HG03354 (cell line): ENCODE data around the gene ABLIM2.

Experiments used
- ATAC-seq: cut with Tn5 transposase; IDR thresholded peaks from one replicate; pipeline ENCODE4 v1.9.1; 2021; ENCODE audit warnings: mild to moderate bottlenecking; ENCODE audit not compliant: unreplicated experiment, poor library complexity, severe bottlenecking

ABLIM2 gene

GRCh38 chr4:8060632-8061031 lies 98.0 kb downstream of the ABLIM2 start:
- ATAC-seq: no peak

- ATAC-seq: no peak
Measured at GRCh38 chr4:8058031-8058479, 100.6 kb downstream of the ABLIM2 start.

GRCh38 chr4:8055206-8055605 lies 103.4 kb downstream of the ABLIM2 start:
- no peak for ATAC-seq

GRCh38 chr4:8053688-8054449 lies 104.7 kb downstream of the ABLIM2 start:
- no peak for ATAC-seq

- no peak for ATAC-seq
Measured at GRCh38 chr4:8052160-8052691, 106.4 kb downstream of the ABLIM2 start.

GRCh38 chr4:8051644-8052043 lies 107.0 kb downstream of the ABLIM2 start:
- ATAC-seq: no peak

- ATAC-seq: no peak
Measured at GRCh38 chr4:8050555-8051206, 107.9 kb downstream of the ABLIM2 start.

- no peak for ATAC-seq
Measured at GRCh38 chr4:8050180-8050554, 108.4 kb downstream of the ABLIM2 start.

- no peak for ATAC-seq
Measured at GRCh38 chr4:8048856-8049676, 109.5 kb downstream of the ABLIM2 start.

GRCh38 chr4:8047837-8048678 lies 110.6 kb downstream of the ABLIM2 start:
- no peak for ATAC-seq

- ATAC-seq: no peak
Measured at GRCh38 chr4:8046925-8047541, 111.6 kb downstream of the ABLIM2 start.

GRCh38 chr4:8045909-8046308 lies 112.7 kb downstream of the ABLIM2 start:
- no peak for ATAC-seq

GRCh38 chr4:8044699-8045098 lies 113.9 kb downstream of the ABLIM2 start:
- ATAC-seq: no peak

GRCh38 chr4:8044244-8044643 lies 114.4 kb downstream of the ABLIM2 start:
- ATAC-seq: no peak

GRCh38 chr4:8043596-8043995 lies 115.0 kb downstream of the ABLIM2 start:
- ATAC-seq: no peak

- no peak for ATAC-seq
Measured at GRCh38 chr4:8041868-8042267, 116.7 kb downstream of the ABLIM2 start.

GRCh38 chr4:8041172-8041571 lies 117.4 kb downstream of the ABLIM2 start:
- no peak for ATAC-seq

- no peak for ATAC-seq
Measured at GRCh38 chr4:8040607-8041006, 118.0 kb downstream of the ABLIM2 start.

- ATAC-seq: no peak
Measured at GRCh38 chr4:8039853-8040252, 118.8 kb downstream of the ABLIM2 start.
